ENCODE data around the gene STARD13.

DNA sequence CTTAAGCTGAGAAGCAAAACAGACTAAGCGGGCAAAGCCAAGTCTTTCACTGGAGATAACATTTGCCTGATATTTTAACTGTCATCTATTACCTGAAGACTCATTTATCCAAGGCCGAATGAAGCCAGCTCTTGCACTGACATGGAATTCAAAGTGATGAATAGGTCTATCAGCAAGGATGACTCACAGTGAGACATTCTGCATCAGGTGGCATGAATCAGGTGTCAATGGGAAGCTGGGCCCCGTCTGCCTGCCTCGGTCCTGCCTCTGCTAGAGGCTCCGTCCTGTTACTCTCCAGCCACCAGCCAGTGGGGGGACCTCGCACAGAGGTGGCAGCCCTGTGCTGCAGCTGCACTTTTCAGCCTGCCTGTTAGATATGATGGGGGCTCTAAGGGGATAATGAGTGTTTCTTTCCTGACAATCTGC is 23.5 kb downstream of the STARD13 start:
- TF ChIP-seq POLR2AphosphoS5 (IDR thresholded peaks at IDR 0.05; ENCODE audit: low read depth) (no peak), GABPA (IDR thresholded peaks at IDR 0.05; ENCODE audit: low read depth) (no peak), SPI1 (IDR thresholded peaks at IDR 0.05; ENCODE audit: borderline replicate concordance, low read depth) (no peak)
- TF ChIP-seq, protein P1, sequence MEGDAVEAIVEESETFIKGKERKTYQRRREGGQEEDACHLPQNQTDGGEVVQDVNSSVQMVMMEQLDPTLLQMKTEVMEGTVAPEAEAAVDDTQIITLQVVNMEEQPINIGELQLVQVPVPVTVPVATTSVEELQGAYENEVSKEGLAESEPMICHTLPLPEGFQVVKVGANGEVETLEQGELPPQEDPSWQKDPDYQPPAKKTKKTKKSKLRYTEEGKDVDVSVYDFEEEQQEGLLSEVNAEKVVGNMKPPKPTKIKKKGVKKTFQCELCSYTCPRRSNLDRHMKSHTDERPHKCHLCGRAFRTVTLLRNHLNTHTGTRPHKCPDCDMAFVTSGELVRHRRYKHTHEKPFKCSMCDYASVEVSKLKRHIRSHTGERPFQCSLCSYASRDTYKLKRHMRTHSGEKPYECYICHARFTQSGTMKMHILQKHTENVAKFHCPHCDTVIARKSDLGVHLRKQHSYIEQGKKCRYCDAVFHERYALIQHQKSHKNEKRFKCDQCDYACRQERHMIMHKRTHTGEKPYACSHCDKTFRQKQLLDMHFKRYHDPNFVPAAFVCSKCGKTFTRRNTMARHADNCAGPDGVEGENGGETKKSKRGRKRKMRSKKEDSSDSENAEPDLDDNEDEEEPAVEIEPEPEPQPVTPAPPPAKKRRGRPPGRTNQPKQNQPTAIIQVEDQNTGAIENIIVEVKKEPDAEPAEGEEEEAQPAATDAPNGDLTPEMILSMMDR (IDR thresholded peaks at IDR 0.05; ENCODE audit: insufficient read depth, low read length), result no peak
